HL-60 (cell line): ENCODE data around the gene ACTRT2.

Source experiments
- DNase-seq, 2 experiments: peaks; one replicate each; pipeline ENCODE4 v3.0.0-alpha.2; 2010 to 2020; ENCODE audit warnings: low read depth in 1 of 2, low spot score in 1 of 2
- H3K27ac ChIP-seq: fragments of 250-450 bp; sonication (Bioruptor Pico); replicated peaks from 2 replicates; pipeline ENCODE4 v1.5.1; 2020; ENCODE audit warnings: mild to moderate bottlenecking, moderate library complexity
- H3K27me3 ChIP-seq: fragments of 250-450 bp; sonication (Bioruptor Pico); 2 replicates; pipeline ENCODE4 v1.5.1; 2021; ENCODE audit warnings: mild to moderate bottlenecking, moderate library complexity; ENCODE audit not compliant: insufficient read depth, poor library complexity, severe bottlenecking
- H3K4me3 ChIP-seq: replicated peaks from 2 replicates; pipeline ENCODE4 v1.5.1; 2011; ENCODE audit warnings: mild to moderate bottlenecking, control low read depth, low read length; ENCODE audit not compliant: insufficient read depth
- GABPA ChIP-seq: IDR thresholded peaks from 2 replicates; pipeline ENCODE4 v1.6.1; 2012; ENCODE audit warnings: low read depth
- POLR2AphosphoS5 ChIP-seq: IDR thresholded peaks from 2 replicates; pipeline ENCODE4 v1.6.1; 2012; ENCODE audit warnings: low read depth
- SPI1 ChIP-seq: IDR thresholded peaks from 2 replicates; pipeline ENCODE4 v1.6.1; 2012; ENCODE audit warnings: low read depth, mild to moderate bottlenecking, borderline replicate concordance
- TF ChIP-seq, protein P1 (sequence below): IDR thresholded peaks from 2 replicates; pipeline ENCODE4 v1.6.1; 2012; ENCODE audit warnings: low read depth; ENCODE audit not compliant: insufficient replicate concordance
- TF ChIP-seq, protein P2 (sequence below): IDR thresholded peaks from one replicate; pipeline ENCODE4 v1.5.1; 2011; ENCODE audit warnings: low read length, control low read depth, inconsistent platforms; ENCODE audit not compliant: insufficient read depth

Gene ACTRT2

DNA sequence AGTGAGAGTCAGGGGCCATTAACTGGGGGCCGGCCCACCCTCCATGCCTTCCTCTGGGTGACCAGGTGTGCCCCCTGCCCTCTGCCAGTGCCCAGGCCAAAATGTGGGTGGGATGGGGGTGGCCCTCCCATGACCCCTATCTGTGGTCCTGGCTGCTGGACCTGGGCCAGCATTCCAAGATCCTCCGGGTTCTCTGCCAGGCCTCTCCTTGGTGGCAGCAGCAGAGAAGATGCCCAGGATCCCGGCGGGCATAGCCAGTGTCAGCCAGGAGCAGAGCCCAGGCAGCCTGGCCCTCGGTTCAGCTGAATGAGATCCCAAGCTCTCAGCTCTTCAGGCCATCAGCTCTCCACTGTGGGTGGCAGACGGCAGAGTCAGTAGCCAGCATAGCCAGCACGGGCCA, 31.3 kb upstream of the ACTRT2 start:
- no peaks in the 10 kb centered on the region for H3K27me3 ChIP-seq

DNA sequence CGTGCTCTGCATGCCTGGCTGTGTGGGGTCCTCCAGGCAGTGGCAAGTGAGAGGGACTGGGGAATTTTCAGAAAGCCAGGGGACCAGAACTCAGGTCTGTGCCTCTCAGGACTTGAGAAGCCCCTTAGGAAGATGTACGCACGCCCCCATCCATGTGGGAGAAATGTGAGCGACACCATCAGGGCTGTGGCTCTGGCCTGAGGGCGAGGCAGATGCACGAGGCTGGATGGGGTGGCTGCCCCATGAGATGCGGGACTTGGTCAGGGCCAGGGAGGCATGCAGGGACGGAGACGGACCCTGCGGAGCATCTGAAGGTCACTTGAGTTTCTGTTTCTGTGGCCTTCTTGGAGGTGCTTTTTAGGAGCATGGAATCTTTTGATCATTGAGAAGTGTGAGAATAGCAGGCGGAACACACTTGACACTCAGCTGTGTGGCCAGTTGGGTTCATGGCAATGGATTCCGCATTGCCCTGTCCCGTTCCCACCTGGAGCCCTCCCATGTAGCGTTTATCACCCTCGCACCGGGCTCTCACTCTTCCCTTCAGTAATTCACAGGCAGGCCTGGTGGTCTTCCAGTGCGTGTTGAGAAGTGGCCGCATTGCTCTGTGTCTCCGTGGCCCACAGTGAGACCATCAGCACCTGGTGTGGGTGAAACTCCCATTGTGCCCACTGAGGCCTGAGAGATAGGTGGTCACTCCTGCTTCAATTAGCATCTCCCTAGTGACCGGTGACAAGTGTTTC, 30.7 kb upstream of the ACTRT2 start:
- Histone ChIP-seq H3K27me3 (no peaks in the 10 kb centered on the region), H3K4me3 (no peak overlapping the region), H3K27ac (no peak overlapping the region)
- no peak for TF ChIP-seq GABPA
- TF ChIP-seq, protein P1, sequence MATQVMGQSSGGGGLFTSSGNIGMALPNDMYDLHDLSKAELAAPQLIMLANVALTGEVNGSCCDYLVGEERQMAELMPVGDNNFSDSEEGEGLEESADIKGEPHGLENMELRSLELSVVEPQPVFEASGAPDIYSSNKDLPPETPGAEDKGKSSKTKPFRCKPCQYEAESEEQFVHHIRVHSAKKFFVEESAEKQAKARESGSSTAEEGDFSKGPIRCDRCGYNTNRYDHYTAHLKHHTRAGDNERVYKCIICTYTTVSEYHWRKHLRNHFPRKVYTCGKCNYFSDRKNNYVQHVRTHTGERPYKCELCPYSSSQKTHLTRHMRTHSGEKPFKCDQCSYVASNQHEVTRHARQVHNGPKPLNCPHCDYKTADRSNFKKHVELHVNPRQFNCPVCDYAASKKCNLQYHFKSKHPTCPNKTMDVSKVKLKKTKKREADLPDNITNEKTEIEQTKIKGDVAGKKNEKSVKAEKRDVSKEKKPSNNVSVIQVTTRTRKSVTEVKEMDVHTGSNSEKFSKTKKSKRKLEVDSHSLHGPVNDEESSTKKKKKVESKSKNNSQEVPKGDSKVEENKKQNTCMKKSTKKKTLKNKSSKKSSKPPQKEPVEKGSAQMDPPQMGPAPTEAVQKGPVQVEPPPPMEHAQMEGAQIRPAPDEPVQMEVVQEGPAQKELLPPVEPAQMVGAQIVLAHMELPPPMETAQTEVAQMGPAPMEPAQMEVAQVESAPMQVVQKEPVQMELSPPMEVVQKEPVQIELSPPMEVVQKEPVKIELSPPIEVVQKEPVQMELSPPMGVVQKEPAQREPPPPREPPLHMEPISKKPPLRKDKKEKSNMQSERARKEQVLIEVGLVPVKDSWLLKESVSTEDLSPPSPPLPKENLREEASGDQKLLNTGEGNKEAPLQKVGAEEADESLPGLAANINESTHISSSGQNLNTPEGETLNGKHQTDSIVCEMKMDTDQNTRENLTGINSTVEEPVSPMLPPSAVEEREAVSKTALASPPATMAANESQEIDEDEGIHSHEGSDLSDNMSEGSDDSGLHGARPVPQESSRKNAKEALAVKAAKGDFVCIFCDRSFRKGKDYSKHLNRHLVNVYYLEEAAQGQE: no peak
- TF ChIP-seq SPI1: no peak
- TF ChIP-seq, protein P2, sequence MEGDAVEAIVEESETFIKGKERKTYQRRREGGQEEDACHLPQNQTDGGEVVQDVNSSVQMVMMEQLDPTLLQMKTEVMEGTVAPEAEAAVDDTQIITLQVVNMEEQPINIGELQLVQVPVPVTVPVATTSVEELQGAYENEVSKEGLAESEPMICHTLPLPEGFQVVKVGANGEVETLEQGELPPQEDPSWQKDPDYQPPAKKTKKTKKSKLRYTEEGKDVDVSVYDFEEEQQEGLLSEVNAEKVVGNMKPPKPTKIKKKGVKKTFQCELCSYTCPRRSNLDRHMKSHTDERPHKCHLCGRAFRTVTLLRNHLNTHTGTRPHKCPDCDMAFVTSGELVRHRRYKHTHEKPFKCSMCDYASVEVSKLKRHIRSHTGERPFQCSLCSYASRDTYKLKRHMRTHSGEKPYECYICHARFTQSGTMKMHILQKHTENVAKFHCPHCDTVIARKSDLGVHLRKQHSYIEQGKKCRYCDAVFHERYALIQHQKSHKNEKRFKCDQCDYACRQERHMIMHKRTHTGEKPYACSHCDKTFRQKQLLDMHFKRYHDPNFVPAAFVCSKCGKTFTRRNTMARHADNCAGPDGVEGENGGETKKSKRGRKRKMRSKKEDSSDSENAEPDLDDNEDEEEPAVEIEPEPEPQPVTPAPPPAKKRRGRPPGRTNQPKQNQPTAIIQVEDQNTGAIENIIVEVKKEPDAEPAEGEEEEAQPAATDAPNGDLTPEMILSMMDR: no peak
- no peak for DNase-seq

More for the DNA sequence above, 31.3 kb upstream of the ACTRT2 start:
- Histone ChIP-seq H3K4me3 (no peak overlapping the region), H3K27ac (no peak overlapping the region)
- DNase-seq: no peak
- TF ChIP-seq SPI1 (no peak), GABPA (no peak), POLR2AphosphoS5 (no peak)
- TF ChIP-seq, protein P1: no peak
- TF ChIP-seq, protein P2: no peak

DNA sequence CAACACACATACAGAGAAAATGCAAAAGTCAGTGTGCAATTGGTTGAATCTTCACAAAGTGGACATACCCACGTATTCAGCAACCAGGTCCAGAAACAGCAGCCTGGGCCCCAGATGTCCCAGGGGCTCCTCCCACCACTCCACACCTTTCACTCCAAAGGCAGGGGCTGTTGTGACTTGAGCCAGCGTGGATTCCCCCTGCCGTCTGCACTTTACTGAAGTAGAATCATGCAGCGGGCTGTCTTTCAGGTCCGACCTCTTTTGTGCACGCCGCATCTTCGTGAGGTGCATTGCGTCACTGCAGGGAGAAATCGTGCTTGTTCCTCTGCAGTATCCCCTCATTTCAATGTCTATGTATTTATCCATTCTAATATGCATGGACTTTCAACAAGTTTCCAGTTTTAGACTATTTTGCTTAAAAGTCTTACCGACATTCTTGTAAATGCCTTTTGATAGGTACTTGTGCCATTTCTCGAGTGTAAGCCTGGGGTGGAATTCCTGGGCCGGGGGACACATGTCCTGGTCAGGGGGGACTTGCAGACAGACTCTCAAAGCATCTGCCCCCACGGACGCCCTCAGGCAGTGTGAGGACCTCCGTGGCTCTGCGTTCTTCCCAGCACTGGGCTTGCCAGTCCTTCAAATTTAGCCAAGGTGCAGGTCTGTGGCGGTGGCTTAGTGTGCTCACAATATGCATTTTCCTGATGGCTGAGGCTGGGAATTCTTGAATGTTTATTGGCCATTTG, 29.3 kb upstream of the ACTRT2 start:
- H3K27ac ChIP-seq: no peak overlapping the region
- no peaks in the 10 kb centered on the region for H3K27me3 ChIP-seq
- no peak overlapping the region for H3K4me3 ChIP-seq
- TF ChIP-seq SPI1: no peak
- TF ChIP-seq, protein P1: no peak
- TF ChIP-seq, protein P2: no peak
- TF ChIP-seq GABPA: no peak
- no peak for TF ChIP-seq POLR2AphosphoS5
- DNase-seq: no peak
